Subcutaneous adipose tissue (tissue), 4 donors: ENCODE measurements around the gene ITSN1. TPM values are rescaled to one million over a fixed set of nuclear protein-coding genes. Genes with fewer than 3 reads are reported as not detected.

ENCODE experiments used
- CTCF ChIP-seq: fragments of 450-650 bp; IDR thresholded peaks from one replicate; pipeline ENCODE4 v1.5.1; 2016; ENCODE audit warnings: low read depth, mild to moderate bottlenecking, control low read depth, antibody characterized with exemption, moderate library complexity
- total RNA-seq, 4 donors: library from RNA; depleted of rRNA; stranded (reverse); fragments of >200 nt; gene quantifications; one replicate each; pipeline ENCODE4 v1.1.0, GENCODE V29; 2016

The ITSN1 gene
- total RNA-seq, 4 donors from 2014 or later, result 110 to 241 (median 116) TPM

GRCh38 chr21:33634254-33634653 lies 8.0 kb upstream of the ITSN1 start:
- no peak for TF ChIP-seq CTCF

GRCh38 chr21:33640697-33641351 lies 1.5 kb upstream of the ITSN1 start:
- no peak for TF ChIP-seq CTCF

- no peak for TF ChIP-seq CTCF
These were observed 812 bp upstream of the ITSN1 start, which contains the start of gene CRYZL1 for GRCh38 chr21:33641352-33642026. TSS of gene CRYZL1 (minus strand) at chr21:33641741. CDS start at chr21:33631551, 10,190 bp downstream.

GRCh38 chr21:33642896-33643657 lies 776 bp downstream of the ITSN1 start:
- no peak for TF ChIP-seq CTCF

GRCh38 chr21:33643658-33644311 lies 1.5 kb downstream of the ITSN1 start:
- no peak for TF ChIP-seq CTCF

GRCh38 chr21:33644383-33645074 lies 2.2 kb downstream of the ITSN1 start:
- no peak for TF ChIP-seq CTCF
